ENCODE measurements around the gene FBLN5. TPM values are rescaled to one million over a fixed set of nuclear protein-coding genes. Genes with fewer than 3 reads are reported as not detected.

Gene FBLN5
- total RNA-seq, 1 donor from 2014 or later, result 86.9 TPM

- DNase-seq (ENCODE audit: low spot score), result no peak
These were observed 116.2 kb downstream of the FBLN5 start for GRCh38 chr14:91831337-91831736.

GRCh38 chr14:91830777-91831176 lies 116.7 kb downstream of the FBLN5 start:
- no peak for DNase-seq (ENCODE audit: low spot score)

- peak; percentile 42 for DNase-seq (ENCODE audit: low spot score)
These were observed 118.0 kb downstream of the FBLN5 start for GRCh38 chr14:91829511-91829910.

GRCh38 chr14:91827746-91828145 lies 119.7 kb downstream of the FBLN5 start:
- DNase-seq (ENCODE audit: low spot score), result no peak

Other genes starting within 250 kb of the FBLN5 start
- gene CATSPERB, start 215.6 kb downstream of the FBLN5 start, total RNA-seq (ENCODE audit: insufficient read depth, low replicate concordance), result 5.1 TPM
- gene TC2N, start 80.2 kb downstream of the FBLN5 start, total RNA-seq (ENCODE audit: insufficient read depth, low replicate concordance), result 7.7 TPM
- gene TRIP11, start 92.4 kb upstream of the FBLN5 start, total RNA-seq (ENCODE audit: insufficient read depth, low replicate concordance), result 41.2 TPM
- gene ATXN3, start 158.9 kb upstream of the FBLN5 start, total RNA-seq (ENCODE audit: insufficient read depth, low replicate concordance), result 61.9 TPM
- 145 TPM for gene NDUFB1, start 174.0 kb upstream of the FBLN5 start, total RNA-seq (ENCODE audit: insufficient read depth, low replicate concordance)
- gene CPSF2, start 174.3 kb upstream of the FBLN5 start, total RNA-seq (ENCODE audit: insufficient read depth, low replicate concordance), result 68.4 TPM

Measured in umbilical cord (tissue), 2 donors.